ENCODE results near the gene TMEM263. TPM values are rescaled to one million over a fixed set of nuclear protein-coding genes. Genes with fewer than 3 reads are reported as not detected.

Gene TMEM263
- total RNA-seq, 2 donors from 2014 or later: 46.4 to 59.7 TPM

DNA sequence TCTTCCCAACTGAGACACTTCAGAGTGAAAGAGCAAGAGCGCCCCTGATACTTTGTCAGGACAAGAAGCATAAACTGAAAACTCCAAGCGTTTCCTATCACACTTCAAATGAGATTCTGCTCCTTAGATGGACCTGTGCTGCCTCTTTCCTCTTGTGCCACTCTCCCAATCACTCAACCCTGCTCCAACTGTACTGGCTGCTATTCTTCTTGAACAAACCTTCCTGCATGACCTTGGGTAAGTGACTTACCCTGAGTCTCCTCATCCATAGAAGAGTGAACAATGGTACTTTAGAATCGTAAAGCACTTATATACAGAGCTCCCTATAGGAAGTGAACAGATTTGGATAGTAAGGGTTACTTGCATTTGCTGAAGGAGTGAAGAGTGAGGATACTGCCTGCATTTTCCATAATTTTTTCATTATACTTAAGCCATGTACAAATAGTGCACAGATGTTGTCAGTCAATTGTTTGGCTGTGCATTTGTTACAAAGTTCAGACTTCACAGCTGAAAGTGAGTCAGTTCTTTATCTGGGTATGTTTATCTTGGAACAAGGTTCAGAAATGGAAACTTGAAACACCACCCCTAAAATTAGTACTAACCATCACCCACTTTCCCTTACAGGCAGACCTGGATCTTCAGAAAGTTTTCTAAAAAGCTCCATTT is 20.4 kb downstream of the TMEM263 start:
- Histone ChIP-seq H3K9me3 (no peaks in the 10 kb centered on the region), H3K27me3 (no peaks in the 10 kb centered on the region), H3K4me3 (no peak overlapping the region), H3K4me1 (peaks cover 0 to 54% of the 10 kb centered on the region in 2 donors), H3K27ac (peak overlapping the region; percentile 71 to 91), H3K36me3 (peaks cover 14% of the 10 kb centered on the region)
- TF ChIP-seq, protein P1, sequence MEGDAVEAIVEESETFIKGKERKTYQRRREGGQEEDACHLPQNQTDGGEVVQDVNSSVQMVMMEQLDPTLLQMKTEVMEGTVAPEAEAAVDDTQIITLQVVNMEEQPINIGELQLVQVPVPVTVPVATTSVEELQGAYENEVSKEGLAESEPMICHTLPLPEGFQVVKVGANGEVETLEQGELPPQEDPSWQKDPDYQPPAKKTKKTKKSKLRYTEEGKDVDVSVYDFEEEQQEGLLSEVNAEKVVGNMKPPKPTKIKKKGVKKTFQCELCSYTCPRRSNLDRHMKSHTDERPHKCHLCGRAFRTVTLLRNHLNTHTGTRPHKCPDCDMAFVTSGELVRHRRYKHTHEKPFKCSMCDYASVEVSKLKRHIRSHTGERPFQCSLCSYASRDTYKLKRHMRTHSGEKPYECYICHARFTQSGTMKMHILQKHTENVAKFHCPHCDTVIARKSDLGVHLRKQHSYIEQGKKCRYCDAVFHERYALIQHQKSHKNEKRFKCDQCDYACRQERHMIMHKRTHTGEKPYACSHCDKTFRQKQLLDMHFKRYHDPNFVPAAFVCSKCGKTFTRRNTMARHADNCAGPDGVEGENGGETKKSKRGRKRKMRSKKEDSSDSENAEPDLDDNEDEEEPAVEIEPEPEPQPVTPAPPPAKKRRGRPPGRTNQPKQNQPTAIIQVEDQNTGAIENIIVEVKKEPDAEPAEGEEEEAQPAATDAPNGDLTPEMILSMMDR (IDR thresholded peaks at IDR 0.05): no peak
- no peak for DNase-seq (ENCODE audit: low spot score)

GRCh38 chr12:106976668-106977067 is 21.0 kb downstream of the TMEM263 start:
- Histone ChIP-seq H3K36me3 (peaks cover 9% of the 10 kb centered on the region), H3K4me1 (peaks cover 0 to 60% of the 10 kb centered on the region in 2 donors), H3K27ac (peak overlapping the region; percentile 71 to 91), H3K9me3 (no peaks in the 10 kb centered on the region), H3K27me3 (no peaks in the 10 kb centered on the region), H3K4me3 (no peak overlapping the region)
- DNase-seq (ENCODE audit: low spot score): no peak
- TF ChIP-seq, protein P1 (IDR thresholded peaks at IDR 0.05): no peak

DNA sequence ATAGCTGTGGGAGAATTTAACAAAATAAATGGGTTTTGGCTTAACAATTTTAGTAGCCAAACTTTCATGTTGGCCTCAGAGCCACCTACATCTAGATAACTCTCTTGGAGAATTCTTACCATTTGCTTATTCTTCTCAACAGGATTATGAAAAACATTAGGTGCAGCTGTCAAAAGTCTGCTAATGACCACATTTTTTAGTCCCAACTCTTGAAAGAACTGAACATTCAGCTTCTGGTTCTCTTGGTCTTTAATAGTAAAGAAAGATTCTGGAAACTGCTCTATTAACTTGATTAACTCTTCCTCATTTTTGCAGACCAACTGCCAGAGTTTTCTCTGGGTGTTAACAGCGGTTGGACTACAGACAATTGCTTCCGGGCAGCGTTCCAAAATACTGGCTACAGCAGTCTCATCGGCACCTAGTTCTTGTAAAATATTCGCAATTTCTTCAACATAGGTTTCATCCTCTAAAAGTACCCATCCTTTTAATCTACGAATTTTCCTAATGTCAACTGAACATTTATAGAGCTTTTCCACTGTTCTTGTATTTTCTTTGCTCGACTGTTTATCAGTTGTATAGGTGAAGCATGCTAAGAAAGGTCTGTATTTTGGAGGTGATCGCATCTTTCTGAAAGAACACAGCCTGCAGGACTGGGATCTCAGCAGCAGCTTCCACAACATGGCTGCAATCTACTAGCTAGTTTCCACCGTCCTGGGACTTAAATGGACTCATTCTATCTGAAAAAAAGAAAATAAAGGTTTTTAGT is 22.5 kb downstream of the TMEM263 start:
- H3K4me3 ChIP-seq: no peak overlapping the region

GRCh38 chr12:106980944-106981343 is 25.2 kb downstream of the TMEM263 start:
- no peaks in the 10 kb centered on the region for H3K9me3 ChIP-seq
- DNase-seq (ENCODE audit: low spot score): no peak
- no peaks in the 10 kb centered on the region for H3K27me3 ChIP-seq
- no peak overlapping the region for H3K4me3 ChIP-seq
- peaks cover 5% of the 10 kb centered on the region for H3K36me3 ChIP-seq
- peak overlapping the region in 1 of 2 donors; percentile 9 for H3K27ac ChIP-seq
- TF ChIP-seq, protein P1 (IDR thresholded peaks at IDR 0.05): no peak
- H3K4me1 ChIP-seq: peaks cover 0 to 57% of the 10 kb centered on the region in 2 donors

More for the DNA sequence above, 22.5 kb downstream of the TMEM263 start:
- TF ChIP-seq, protein P1 (IDR thresholded peaks at IDR 0.05): no peak
- Histone ChIP-seq H3K4me1 (peaks cover 0 to 61% of the 10 kb centered on the region in 2 donors), H3K36me3 (no peaks in the 10 kb centered on the region), H3K9me3 (no peaks in the 10 kb centered on the region), H3K27ac (peak overlapping the region; percentile 8 to 91), H3K27me3 (no peaks in the 10 kb centered on the region)
- DNase-seq (ENCODE audit: low spot score): peak; percentile 77

- DNase-seq (ENCODE audit: low spot score): no peak
- Histone ChIP-seq H3K4me1 (peaks cover 0 to 53% of the 10 kb centered on the region in 2 donors), H3K36me3 (peaks cover 5% of the 10 kb centered on the region), H3K9me3 (no peaks in the 10 kb centered on the region), H3K27ac (no peak overlapping the region), H3K4me3 (no peak overlapping the region), H3K27me3 (no peaks in the 10 kb centered on the region)
- TF ChIP-seq, protein P1 (IDR thresholded peaks at IDR 0.05): no peak
Measured at GRCh38 chr12:106981788-106982187, 26.1 kb downstream of the TMEM263 start.
